ENCODE results near the gene USP37.
A peak's percentile ranks its signal among the peaks of the same experiment; 100 is the strongest.

Gene USP37, protein sequence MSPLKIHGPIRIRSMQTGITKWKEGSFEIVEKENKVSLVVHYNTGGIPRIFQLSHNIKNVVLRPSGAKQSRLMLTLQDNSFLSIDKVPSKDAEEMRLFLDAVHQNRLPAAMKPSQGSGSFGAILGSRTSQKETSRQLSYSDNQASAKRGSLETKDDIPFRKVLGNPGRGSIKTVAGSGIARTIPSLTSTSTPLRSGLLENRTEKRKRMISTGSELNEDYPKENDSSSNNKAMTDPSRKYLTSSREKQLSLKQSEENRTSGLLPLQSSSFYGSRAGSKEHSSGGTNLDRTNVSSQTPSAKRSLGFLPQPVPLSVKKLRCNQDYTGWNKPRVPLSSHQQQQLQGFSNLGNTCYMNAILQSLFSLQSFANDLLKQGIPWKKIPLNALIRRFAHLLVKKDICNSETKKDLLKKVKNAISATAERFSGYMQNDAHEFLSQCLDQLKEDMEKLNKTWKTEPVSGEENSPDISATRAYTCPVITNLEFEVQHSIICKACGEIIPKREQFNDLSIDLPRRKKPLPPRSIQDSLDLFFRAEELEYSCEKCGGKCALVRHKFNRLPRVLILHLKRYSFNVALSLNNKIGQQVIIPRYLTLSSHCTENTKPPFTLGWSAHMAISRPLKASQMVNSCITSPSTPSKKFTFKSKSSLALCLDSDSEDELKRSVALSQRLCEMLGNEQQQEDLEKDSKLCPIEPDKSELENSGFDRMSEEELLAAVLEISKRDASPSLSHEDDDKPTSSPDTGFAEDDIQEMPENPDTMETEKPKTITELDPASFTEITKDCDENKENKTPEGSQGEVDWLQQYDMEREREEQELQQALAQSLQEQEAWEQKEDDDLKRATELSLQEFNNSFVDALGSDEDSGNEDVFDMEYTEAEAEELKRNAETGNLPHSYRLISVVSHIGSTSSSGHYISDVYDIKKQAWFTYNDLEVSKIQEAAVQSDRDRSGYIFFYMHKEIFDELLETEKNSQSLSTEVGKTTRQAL

DNA sequence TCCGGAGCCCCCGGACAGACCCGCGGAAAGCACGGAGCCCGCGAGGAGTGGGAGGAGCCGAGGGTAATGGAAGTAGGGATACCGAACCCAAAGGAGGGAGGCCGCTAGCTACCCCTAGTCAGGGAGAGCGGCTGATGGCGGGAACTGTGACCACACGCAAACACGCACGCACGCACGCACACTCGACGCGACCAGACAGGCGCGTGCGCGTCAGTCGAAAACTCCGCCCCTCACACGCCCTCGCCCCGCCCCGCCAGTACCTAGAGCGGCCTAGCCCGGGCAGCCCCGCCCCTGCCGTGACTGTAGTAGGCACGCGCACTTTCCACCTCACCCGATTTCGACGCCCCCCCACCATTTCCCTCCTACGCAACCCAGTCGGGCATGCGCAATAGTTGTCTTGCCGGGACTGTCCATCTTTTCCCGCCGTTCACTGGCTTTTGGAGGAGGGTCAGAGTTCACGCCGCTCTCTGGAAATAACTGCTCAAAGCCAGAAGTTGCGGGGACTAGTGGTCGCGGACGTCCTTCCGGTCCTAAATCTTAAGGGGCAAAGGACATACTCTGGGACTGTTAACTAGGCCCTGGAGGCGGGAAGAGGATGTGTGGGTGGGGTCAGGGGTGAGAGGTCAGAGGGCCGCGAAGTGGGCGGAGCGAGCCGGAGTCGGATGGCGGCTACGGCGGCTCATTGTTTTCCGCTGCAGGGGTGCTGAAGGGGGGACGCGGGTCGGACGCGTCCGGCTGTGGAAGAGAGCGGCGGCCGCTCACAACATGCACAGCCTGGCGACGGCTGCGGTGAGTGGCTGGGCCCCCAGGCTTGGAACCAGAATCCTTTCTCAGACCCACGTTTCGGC is at the start of gene USP37, which contains the start of gene CNOT9:
USP37 (minus strand) TSS at position 162 of the 848 bp plus-strand sequence. CDS start 9,698 bp downstream, outside the sequence.
CNOT9 (plus strand) TSS at position 650 of the 848 bp plus-strand sequence; CDS start at position 766, 116 bp downstream.
- POLR2A ChIA-PET = interaction anchor here (0.8 kb wide), 1 partner anchor 10 kb away, joined by 3 read pairs; no protein-coding TSS in a partner anchor
- CTCF ChIA-PET = interaction anchor here (1.1 to 1.6 kb wide), 2 partner anchors 80 to 279 kb away, joined by 3 read pairs; no protein-coding TSS in a partner anchor

GRCh38 chr2:218615868-218616315 is 47.7 kb upstream of the USP37 start:
- POLR2A ChIA-PET = no interaction called here
- no peak for DNase-seq (ENCODE audit: low read depth, low spot score)
- CTCF ChIA-PET = interaction anchor here (0.8 to 1.6 kb wide), 2 partner anchors 8 to 39 kb away, joined by 4 read pairs; partner anchors contain the start of gene PLCD4

More for the DNA sequence above, at the start of gene USP37, which contains the start of gene CNOT9:
- TF ChIP-seq CTCF (IDR thresholded peaks at IDR 0.05; ENCODE audit: insufficient read depth, low read length, missing control alignments) = no peak
- peak; percentile 79 for DNase-seq (ENCODE audit: low read depth, low spot score)
- peak within 1 kb of the TSS; percentile 90 for H3K4me3 ChIP-seq (ENCODE audit: low read depth, low read length)

DNA sequence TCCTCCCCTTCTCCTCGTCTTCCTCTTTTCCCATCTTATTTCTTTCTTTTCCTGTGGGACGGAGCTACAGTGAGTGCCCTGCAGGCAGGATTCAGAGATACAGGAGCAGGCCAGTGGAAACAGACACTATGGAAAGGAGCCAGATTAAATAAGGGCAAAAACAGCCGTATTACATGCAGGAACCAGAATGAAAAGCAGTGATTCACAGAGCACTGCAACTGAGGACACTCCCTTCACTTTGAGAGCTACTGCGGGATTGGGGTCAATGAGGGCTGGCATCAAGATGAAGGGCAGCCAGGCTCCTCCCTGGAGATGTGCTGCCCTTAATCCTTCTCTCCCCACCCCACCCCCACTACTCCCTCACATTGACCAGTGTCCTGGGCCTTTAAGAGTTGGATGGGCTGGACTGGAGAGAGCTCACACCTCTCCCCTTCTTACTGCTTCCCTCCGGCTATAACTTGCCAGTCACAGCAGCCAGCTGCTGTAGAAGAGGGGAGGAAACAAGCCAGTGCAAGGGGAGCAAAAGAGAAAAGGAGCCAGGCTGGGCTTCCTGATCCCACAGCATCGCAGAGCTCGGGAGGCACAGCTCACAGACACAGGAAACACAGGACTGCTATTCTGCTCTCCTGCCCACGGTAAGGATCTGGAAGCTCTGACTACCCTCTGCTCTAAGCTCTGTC is 39.4 kb upstream of the USP37 start, which contains the start of gene PLCD4:
PLCD4 (plus strand) TSS at position 464 of the 680 bp plus-strand sequence. CDS start 7,841 bp downstream, outside the sequence.
- CTCF ChIA-PET = interaction anchor here (0.7 to 3.2 kb wide), 8 partner anchors 9 to 141 kb away, joined by 3 to 10 read pairs (median 4); no protein-coding TSS in a partner anchor
- DNase-seq (ENCODE audit: low read depth, low spot score) = peak; percentile 16
- TF ChIP-seq CTCF (IDR thresholded peaks at IDR 0.05; ENCODE audit: insufficient read depth, low read length, missing control alignments) = no peak
- H3K4me3 ChIP-seq (ENCODE audit: low read depth, low read length) = peak within 1 kb of the TSS; percentile 51
- POLR2A ChIA-PET = interaction anchor here (0.6 to 1.5 kb wide), 4 partner anchors 11 to 75 kb away, joined by 3 to 5 read pairs (median 4); no protein-coding TSS in a partner anchor

More at GRCh38 chr2:218615868-218616315, 47.7 kb upstream of the USP37 start:
- no peak overlapping the region for H3K4me3 ChIP-seq (ENCODE audit: low read depth, low read length)
- no peak for TF ChIP-seq CTCF (IDR thresholded peaks at IDR 0.05; ENCODE audit: insufficient read depth, low read length, missing control alignments)

DNA sequence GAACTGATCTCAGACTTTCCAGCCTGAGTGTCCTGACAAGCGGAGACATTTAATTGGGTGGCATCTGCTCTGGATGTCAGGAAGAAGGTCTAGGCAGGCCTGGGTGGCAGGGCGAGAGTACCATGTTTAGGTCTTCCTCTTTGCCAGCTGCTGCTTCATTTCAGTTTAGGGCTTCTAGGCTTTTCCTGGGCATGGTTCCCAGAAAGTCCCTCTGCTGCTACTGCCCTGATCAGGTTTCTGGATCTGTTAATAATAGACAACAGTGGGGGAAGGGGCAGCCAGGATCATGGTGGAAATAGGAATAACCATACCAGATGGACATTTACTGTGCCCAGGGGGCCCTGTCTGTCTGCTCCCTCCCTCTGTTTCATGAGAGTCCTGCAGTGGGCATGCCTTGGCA is 37.3 kb upstream of the USP37 start:
- TF ChIP-seq CTCF (IDR thresholded peaks at IDR 0.05; ENCODE audit: insufficient read depth, low read length, missing control alignments) = no peak
- H3K4me3 ChIP-seq (ENCODE audit: low read depth, low read length) = no peak overlapping the region
- ChIA-PET POLR2A (no interaction called here), CTCF (interaction anchor here (1.6 to 3.2 kb wide), 2 partner anchors 42 to 82 kb away, joined by 3 to 9 read pairs; no protein-coding TSS in a partner anchor)
- DNase-seq (ENCODE audit: low read depth, low spot score) = no peak

- TF ChIP-seq CTCF (IDR thresholded peaks at IDR 0.05; ENCODE audit: insufficient read depth, low read length, missing control alignments) = no peak
- ChIA-PET CTCF (interaction anchor here (1.5 kb wide), 1 partner anchor 63 kb away, joined by 4 read pairs; no protein-coding TSS in a partner anchor), POLR2A (no interaction called here)
- no peak for DNase-seq (ENCODE audit: low read depth, low spot score)
- no peak overlapping the region for H3K4me3 ChIP-seq (ENCODE audit: low read depth, low read length)
These were observed 17.4 kb upstream of the USP37 start for GRCh38 chr2:218585541-218585940.
